Endothelial cell of umbilical vein (primary cell): ENCODE results near the gene PIK3R1. TPM values are rescaled to one million over a fixed set of nuclear protein-coding genes. Genes with fewer than 3 reads are reported as not detected.

Experiments
- BruUV-seq: library from RNA; stranded (reverse); fragments of 400-500 nt; replicated peaks from 2 replicates; lab custom pipeline; 2021; lab: Mats Ljungman, UMichigan
- CTCF ChIA-PET: fragments of 300-600, 350-600 bp; sonication (Branson Sonifier 250); formaldehyde crosslinking; loops from one replicate; lab custom pipeline; 2021; ENCODE audit warnings: antibody characterized with exemption, inconsistent platforms; lab: Charles Lee
- POLR2A ChIA-PET: fragments of 300-600, 350-600 bp; sonication (Branson Sonifier 250); formaldehyde crosslinking; loops from one replicate; lab custom pipeline; 2021; ENCODE audit warnings: antibody characterized with exemption, inconsistent platforms; lab: Charles Lee
- DNase-seq: peaks from one replicate; pipeline ENCODE4 v3.0.0-alpha.2; 2011; ENCODE audit warnings: low read depth, low spot score
- FAIRE-seq: peaks from 2 replicates; lab custom pipeline; 2011; peaks lifted over from hg19 to GRCh38; lab: Jason Lieb, UNC
- H2AFZ ChIP-seq: 2 replicates; pipeline ENCODE4 v1.6.0; 2012; ENCODE audit warnings: low read depth, low read length, control low read depth, inconsistent platforms
- H3K27ac ChIP-seq: 2 replicates; pipeline ENCODE4 v1.5.1; 2011; ENCODE audit warnings: low read depth, mild to moderate bottlenecking, control low read depth, low read length, moderate library complexity; ENCODE audit not compliant: insufficient read depth
- H3K27me3 ChIP-seq, 2 experiments: 2 replicates each; pipeline versions ENCODE4 v1.6.0 to v1.6.1; 2011; ENCODE audit warnings: low read length in 2 of 2, mixed read lengths in 1 of 2; ENCODE audit not compliant: control insufficient read depth in 2 of 2, insufficient read depth in 2 of 2
- H3K36me3 ChIP-seq, 2 experiments: 2 replicates in 1 of 2; 3 replicates in 1 of 2; pipeline ENCODE4 v1.5.1; 2011; ENCODE audit warnings: low read length in 2 of 2, mild to moderate bottlenecking in 1 of 2, moderate library complexity in 1 of 2; ENCODE audit not compliant: control insufficient read depth in 2 of 2, insufficient read depth in 2 of 2; ENCODE audit errors: extremely low read depth in 1 of 2
- H3K4me1 ChIP-seq: 3 replicates; pipeline ENCODE4 v1.5.1; 2011; ENCODE audit warnings: mild to moderate bottlenecking, low read length; ENCODE audit not compliant: control insufficient read depth, insufficient read depth; ENCODE audit errors: extremely low read depth
- H3K4me2 ChIP-seq: 2 replicates; pipeline ENCODE4 v1.6.1; 2011; ENCODE audit warnings: low read length, control low read depth, mixed read lengths; ENCODE audit not compliant: insufficient read depth
- H3K4me3 ChIP-seq, 3 experiments: fragments of 200-600 bp in 1 of 3; sonication (generic), shearing (Covaris generic) in 1 of 3; replicated peaks in 1 of 3; 2 replicates each; pipeline ENCODE4 v1.5.1; 2011 to 2016; ENCODE audit warnings: control low read depth in 3 of 3, low read length in 3 of 3, mild to moderate bottlenecking in 2 of 3, inconsistent platforms in 1 of 3, low read depth in 1 of 3, moderate library complexity in 1 of 3; ENCODE audit not compliant: insufficient read depth in 1 of 3
- H3K79me2 ChIP-seq: 2 replicates; pipeline ENCODE4 v1.6.0; 2012; ENCODE audit warnings: low read length, inconsistent platforms; ENCODE audit not compliant: control insufficient read depth, insufficient read depth
- H3K9ac ChIP-seq: replicated peaks from 2 replicates; pipeline ENCODE3; 2011; ENCODE audit warnings: low read length, control low read depth; ENCODE audit not compliant: insufficient read depth; ENCODE audit errors: extremely low read depth
- H3K9me1 ChIP-seq: replicated peaks from 3 replicates; pipeline ENCODE4 v1.6.0; 2011; ENCODE audit warnings: mild to moderate bottlenecking, low read length; ENCODE audit not compliant: control insufficient read depth, insufficient read depth; ENCODE audit errors: extremely low read depth
- H3K9me3 ChIP-seq: replicated peaks from 2 replicates; pipeline ENCODE4 v1.5.1; 2012; ENCODE audit warnings: low read length, inconsistent platforms; ENCODE audit not compliant: control insufficient read depth, insufficient read depth
- H4K20me1 ChIP-seq: replicated peaks from 2 replicates; pipeline ENCODE3; 2011; ENCODE audit warnings: mild to moderate bottlenecking, low read length; ENCODE audit not compliant: control insufficient read depth, insufficient read depth; ENCODE audit errors: extremely low read depth
- EZH2 ChIP-seq: IDR thresholded peaks from 2 replicates; pipeline ENCODE4 v1.6.1; 2012; ENCODE audit warnings: borderline replicate concordance, low read depth, mild to moderate bottlenecking, moderate library complexity, low read length, inconsistent platforms; ENCODE audit not compliant: severe bottlenecking
- FOS ChIP-seq: IDR thresholded peaks from 2 replicates; pipeline ENCODE4 v1.6.1; 2011; ENCODE audit warnings: mild to moderate bottlenecking, low read length, moderate library complexity, borderline replicate concordance; ENCODE audit not compliant: insufficient read depth
- GATA2 ChIP-seq: IDR thresholded peaks from 2 replicates; pipeline ENCODE4 v1.7.0; 2011; ENCODE audit warnings: low read depth, mild to moderate bottlenecking, moderate library complexity, mixed read lengths, low read length; ENCODE audit not compliant: insufficient read length, insufficient read depth
- JUN ChIP-seq: IDR thresholded peaks from 2 replicates; pipeline ENCODE4 v1.6.1; 2011; ENCODE audit warnings: borderline replicate concordance, low read depth; ENCODE audit not compliant: insufficient read length, insufficient read depth
- MYC ChIP-seq: IDR thresholded peaks from one replicate; pipeline ENCODE4 v1.6.1; 2011; ENCODE audit warnings: mild to moderate bottlenecking, low read depth, low read length
- POLR2A ChIP-seq: IDR thresholded peaks from 2 replicates; pipeline ENCODE4 v1.6.1; 2012; ENCODE audit warnings: low read depth, mild to moderate bottlenecking, control low read depth, low read length
- POLR2AphosphoS5 ChIP-seq: IDR thresholded peaks from 2 replicates; pipeline ENCODE4 v1.6.1; 2012; ENCODE audit warnings: low read depth, mild to moderate bottlenecking, control low read depth, low read length, moderate library complexity; ENCODE audit not compliant: insufficient read depth
- dilution Hi-C: fragments of 300-500 bp; cut with MboI; formaldehyde crosslinking; loops from one replicate; pipeline ENCODE4 v1.15.0; 2019; ENCODE audit warnings: low sequenced_read_pairs; ENCODE audit not compliant: extremely low pct_ligation_motif_present
- intact Hi-C: fragments of 100-400 bp; cut with micrococcal nuclease; formaldehyde crosslinking; loops from one replicate; pipeline ENCODE4 v1.10.0; 2022
- polyA plus RNA-seq, 4 experiments: library from polyadenylated mRNA; depleted of rRNA in 3 of 4; stranded (reverse) in 3 of 4; unstranded in 1 of 4; fragments of >200 nt; gene quantifications; 2 replicates each; pipeline versions ENCODE4 v1.2.1 to v1.2.3, GENCODE V29; 2011 to 2012; ENCODE audit warnings: missing spikeins in 1 of 4
- total RNA-seq: library from RNA; stranded (reverse); gene quantifications from 2 replicates; pipeline ENCODE4 v1.2.3, GENCODE V29; 2021
- TF ChIP-seq, protein P1 (sequence below), 2 donors: IDR thresholded peaks; 1 replicate in 1 of 2; 2 replicates in 1 of 2; pipeline ENCODE4 v1.5.1; 2011; ENCODE audit warnings: low read length in 2 of 2, mild to moderate bottlenecking in 2 of 2, moderate library complexity in 2 of 2, control low read depth in 1 of 2, inconsistent platforms in 1 of 2, low read depth in 1 of 2; ENCODE audit not compliant: insufficient read depth in 1 of 2; ENCODE audit errors: extremely low read depth in 1 of 2
- TF ChIP-seq, protein P2 (sequence below): IDR thresholded peaks from 2 replicates; pipeline ENCODE4 v1.6.1; 2011; ENCODE audit not compliant: insufficient read depth, insufficient read length

The PIK3R1 gene
- total and polyA plus RNA-seq, 2 donors (not counting 3 experiments of a cell fraction or from before 2014, with no cell fraction given) = 2.8 to 30.0 TPM

DNA sequence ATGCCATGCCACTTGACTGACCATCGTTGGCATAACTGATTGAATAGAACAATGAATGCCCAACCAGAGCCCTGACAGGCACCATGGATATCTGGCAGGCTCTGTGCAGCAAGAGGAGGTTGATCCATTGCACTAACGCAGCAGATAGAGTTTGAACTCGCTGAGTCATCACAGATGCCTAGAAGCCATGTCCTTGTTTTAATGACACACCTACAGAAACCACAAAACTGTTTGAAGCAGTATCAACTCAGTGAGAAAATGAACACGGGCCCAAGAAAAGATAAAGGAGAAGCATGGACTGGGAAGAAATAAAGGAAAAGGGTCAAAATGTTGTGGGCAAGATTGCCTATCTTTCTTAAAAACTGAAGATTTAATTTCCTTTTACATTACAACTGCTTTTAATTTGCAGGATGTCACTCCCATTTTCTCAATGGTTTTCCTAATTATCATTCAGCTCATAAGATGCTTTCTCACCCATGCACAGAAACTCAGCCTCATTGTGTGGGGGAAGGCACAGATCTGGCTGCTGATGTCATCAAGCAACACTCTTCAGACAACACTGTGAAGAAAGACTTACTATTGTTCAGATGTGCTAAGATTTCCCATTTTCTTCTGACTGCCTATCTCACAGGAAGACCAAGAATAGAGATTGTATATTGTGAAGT is 129.0 kb downstream of the PIK3R1 start:
- Histone ChIP-seq H3K4me1 (peaks cover 4% of the 10 kb centered on the region), H3K4me2 (no peak overlapping the region), H3K9me1 (no peaks in the 10 kb centered on the region), H2AFZ (no peak overlapping the region), H3K9ac (no peak overlapping the region), H4K20me1 (no peaks in the 10 kb centered on the region), H3K9me3 (no peaks in the 10 kb centered on the region), H3K4me3 (no peak overlapping the region), H3K36me3 (no peaks in the 10 kb centered on the region), H3K79me2 (no peaks in the 10 kb centered on the region), H3K27me3 (no peaks in the 10 kb centered on the region), H3K27ac (no peak overlapping the region)
- dilution Hi-C loops (no loop called here), intact Hi-C loops (no loop called here)
- no TSS peak for BruUV-seq
- ChIA-PET POLR2A (no interaction called here), CTCF (no interaction called here)
- DNase-seq (peak; percentile 24), FAIRE-seq (peak; percentile 62)
- TF ChIP-seq POLR2A = no peak

GRCh38 chr5:68345171-68345570 is 129.6 kb downstream of the PIK3R1 start:
- no peak for TF ChIP-seq POLR2A
- TF ChIP-seq GATA2 = no peak
- TF ChIP-seq, protein P1, sequence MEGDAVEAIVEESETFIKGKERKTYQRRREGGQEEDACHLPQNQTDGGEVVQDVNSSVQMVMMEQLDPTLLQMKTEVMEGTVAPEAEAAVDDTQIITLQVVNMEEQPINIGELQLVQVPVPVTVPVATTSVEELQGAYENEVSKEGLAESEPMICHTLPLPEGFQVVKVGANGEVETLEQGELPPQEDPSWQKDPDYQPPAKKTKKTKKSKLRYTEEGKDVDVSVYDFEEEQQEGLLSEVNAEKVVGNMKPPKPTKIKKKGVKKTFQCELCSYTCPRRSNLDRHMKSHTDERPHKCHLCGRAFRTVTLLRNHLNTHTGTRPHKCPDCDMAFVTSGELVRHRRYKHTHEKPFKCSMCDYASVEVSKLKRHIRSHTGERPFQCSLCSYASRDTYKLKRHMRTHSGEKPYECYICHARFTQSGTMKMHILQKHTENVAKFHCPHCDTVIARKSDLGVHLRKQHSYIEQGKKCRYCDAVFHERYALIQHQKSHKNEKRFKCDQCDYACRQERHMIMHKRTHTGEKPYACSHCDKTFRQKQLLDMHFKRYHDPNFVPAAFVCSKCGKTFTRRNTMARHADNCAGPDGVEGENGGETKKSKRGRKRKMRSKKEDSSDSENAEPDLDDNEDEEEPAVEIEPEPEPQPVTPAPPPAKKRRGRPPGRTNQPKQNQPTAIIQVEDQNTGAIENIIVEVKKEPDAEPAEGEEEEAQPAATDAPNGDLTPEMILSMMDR (IDR thresholded peaks at IDR 0.05; ENCODE audit: extremely low read depth in 1 of 2, insufficient read depth in 1 of 2, low read depth in 1 of 2, low read length in 2 of 2) = no peak
- TF ChIP-seq, protein P2, sequence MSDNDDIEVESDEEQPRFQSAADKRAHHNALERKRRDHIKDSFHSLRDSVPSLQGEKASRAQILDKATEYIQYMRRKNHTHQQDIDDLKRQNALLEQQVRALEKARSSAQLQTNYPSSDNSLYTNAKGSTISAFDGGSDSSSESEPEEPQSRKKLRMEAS = no peak
- no peak for TF ChIP-seq MYC
- TF ChIP-seq EZH2 = no peak
- TF ChIP-seq JUN = no peak
- TF ChIP-seq POLR2AphosphoS5 = no peak
- TF ChIP-seq FOS = no peak
- BruUV-seq = no TSS peak
- Histone ChIP-seq H4K20me1 (no peaks in the 10 kb centered on the region), H3K9me3 (no peaks in the 10 kb centered on the region), H3K9me1 (no peaks in the 10 kb centered on the region), H3K27me3 (no peaks in the 10 kb centered on the region), H3K36me3 (no peaks in the 10 kb centered on the region), H2AFZ (no peak overlapping the region), H3K9ac (no peak overlapping the region), H3K4me1 (peaks cover 4% of the 10 kb centered on the region), H3K79me2 (no peaks in the 10 kb centered on the region), H3K4me3 (no peak overlapping the region), H3K4me2 (no peak overlapping the region), H3K27ac (no peak overlapping the region)
- POLR2A ChIA-PET = no interaction called here
- dilution Hi-C loops (no loop called here), intact Hi-C loops (no loop called here)
- no peak for FAIRE-seq
- DNase-seq = no peak
- CTCF ChIA-PET = no interaction called here
